Ovary (tissue), 9 donors: ENCODE data around the gene IRF6. TPM values are rescaled to one million over a fixed set of nuclear protein-coding genes. Genes with fewer than 3 reads are reported as not detected.

ENCODE experiments used
- DNase-seq, 5 donors: peaks; one replicate each; pipeline ENCODE4 v3.0.0-alpha.2; 2019 to 2020
- H3K27ac ChIP-seq, 2 donors: fragments of 200-600 bp; one replicate each; pipeline versions ENCODE4 v1.5.1 to v1.8.0; 2019 to 2022
- H3K27me3 ChIP-seq: fragments of 200-600 bp; one replicate; pipeline ENCODE4 v1.8.0; 2022
- H3K36me3 ChIP-seq: fragments of 200-600 bp; sonication (generic); one replicate; pipeline ENCODE4 v1.5.1; 2019
- H3K4me1 ChIP-seq: one replicate; pipeline ENCODE4 v1.8.1; 2013; ENCODE audit warnings: mild to moderate bottlenecking, moderate library complexity; ENCODE audit not compliant: insufficient read depth
- H3K4me3 ChIP-seq: fragments of 200-600 bp; sonication (generic); one replicate; pipeline ENCODE4 v1.5.1; 2017
- H3K9me3 ChIP-seq, 2 donors: fragments of 200-600 bp in 1 of 2; sonication (generic) in 1 of 2; one replicate each; pipeline versions ENCODE4 v1.5.1 to v1.8.1; 2013 to 2019; ENCODE audit warnings: mild to moderate bottlenecking in 1 of 2, moderate library complexity in 1 of 2
- CTCF ChIP-seq, 3 donors: fragments of 450-650 bp in 2 of 3; fragments of 200-600 bp in 1 of 3; IDR thresholded peaks; one replicate each; pipeline versions ENCODE4 v1.5.1 to v1.8.0; 2016 to 2022; ENCODE audit warnings: antibody characterized with exemption in 3 of 3, mild to moderate bottlenecking in 1 of 3
- EP300 ChIP-seq: sonication (generic); formaldehyde crosslinking; IDR thresholded peaks from one replicate; pipeline ENCODE4 v1.6.1; 2017; ENCODE audit warnings: antibody characterized with exemption
- POLR2A ChIP-seq: fragments of 450-650 bp; IDR thresholded peaks from one replicate; pipeline ENCODE4 v1.6.1; 2017; ENCODE audit warnings: antibody characterized with exemption, mild to moderate bottlenecking, moderate library complexity
- WGBS, 3 donors: extraction: QIAGEN DNeasy Blood & Tissue Kit in 1 of 3; methylation state at CpG; one replicate each; pipeline versions ENCODE4 v1.1.5 to v1.1.7; 2013 to 2017; 5-methylcytosine and 5-hydroxymethylcytosine counted together
- intact Hi-C, 4 donors: fragments of 100-400 bp; cut with DNase I; formaldehyde crosslinking; loops; one replicate each; pipeline versions ENCODE4 v1.11.0 to v1.15.1; 2022 to 2023
- polyA plus RNA-seq, 2 donors: library from polyadenylated mRNA; stranded (reverse); fragments of 200-250 nt in 1 of 2; fragments of 350-450 nt in 1 of 2; fragmentation: Illumina TruSeq in 1 of 2; extraction: RNeasy Lipid Tissue Mini Kit (QIAGEN cat#74804) in 1 of 2; gene quantifications; one replicate each; pipeline ENCODE4 v1.2.3, GENCODE V29; 2013 to 2014
- total RNA-seq, 7 donors: library from RNA; depleted of rRNA in 2 of 7; stranded (reverse); fragments of >200 nt in 2 of 7; fragmentation: NEBNext Ultra II Directional in 3 of 7; extraction: Animal tissue kit (Norgen Biotek cat#: 25700) in 3 of 7; gene quantifications; one replicate each; pipeline versions ENCODE4 v1.1.0 to v1.2.4, GENCODE V29; 2016 to 2023
- donor health status: DM: no; HTN: no; CAD: no; lungs with moderate emphysema.
- donor health status: DM: no; HTN: no; CAD: no.
- donor health status: Bipolar disorder and iron deficiency.
- donor health status: DM: yes; HTN: yes; CAD: no.
- donor health status: DM: no; HTN: no; CAD: no.
- donor health status: DM: yes; HTN: yes; CAD: no.

IRF6 gene
- total and polyA plus RNA-seq, 9 donors, result 0.80 to 24.2 (median 5.0) TPM

- no peaks in the 10 kb centered on the region for H3K36me3 ChIP-seq
- H3K9me3 ChIP-seq, result no peaks in the 10 kb centered on the region
- TF ChIP-seq EP300, result no peak
- TF ChIP-seq POLR2A, result no peak
- no peak for TF ChIP-seq CTCF (IDR thresholded peaks at IDR 0.05)
- DNase-seq, result no peak
- H3K27me3 ChIP-seq, result no peaks in the 10 kb centered on the region
- no peak overlapping the region for H3K27ac ChIP-seq
- 0 to 80% (median 42%) methylated on average over 1 of the region's 1 CpG for WGBS, 3 donors
- no peak overlapping the region for H3K4me3 ChIP-seq
- intact Hi-C loops, result no loop called here
- no peaks in the 10 kb centered on the region for H3K4me1 ChIP-seq
These were observed 14.0 kb downstream of the IRF6 start for GRCh38 chr1:209791920-209792319.

- TF ChIP-seq EP300 (no peak), POLR2A (no peak), CTCF (IDR thresholded peaks at IDR 0.05) (no peak)
- Histone ChIP-seq H3K36me3 (no peaks in the 10 kb centered on the region), H3K9me3 (no peaks in the 10 kb centered on the region), H3K4me1 (no peaks in the 10 kb centered on the region), H3K27ac (no peak overlapping the region), H3K27me3 (no peaks in the 10 kb centered on the region), H3K4me3 (no peak overlapping the region)
- 83 to 89% (median 84%) methylated on average over 10 of the region's 10 CpGs for WGBS, 3 donors
- intact Hi-C loops, result no loop called here
- DNase-seq, result no peak
These were observed 15.4 kb downstream of the IRF6 start for GRCh38 chr1:209790286-209791193.

- H3K27ac ChIP-seq, result no peak overlapping the region
- no peaks in the 10 kb centered on the region for H3K27me3 ChIP-seq
- H3K4me3 ChIP-seq, result no peak overlapping the region
- 75 to 85% (median 83%) methylated on average over 1 of the region's 1 CpG for WGBS, 3 donors
- no peak for TF ChIP-seq EP300
- TF ChIP-seq POLR2A, result no peak
- no peak for TF ChIP-seq CTCF (IDR thresholded peaks at IDR 0.05)
- no peaks in the 10 kb centered on the region for H3K4me1 ChIP-seq
- intact Hi-C loops, result no loop called here
- no peaks in the 10 kb centered on the region for H3K9me3 ChIP-seq
- DNase-seq, result no peak
- no peaks in the 10 kb centered on the region for H3K36me3 ChIP-seq
These were observed 16.7 kb downstream of the IRF6 start for GRCh38 chr1:209789245-209789644.

- Histone ChIP-seq H3K4me3 (no peak overlapping the region), H3K36me3 (no peaks in the 10 kb centered on the region), H3K27ac (peak overlapping the region in 1 of 2 donors; percentile 0), H3K27me3 (no peaks in the 10 kb centered on the region), H3K4me1 (peaks cover 5% of the 10 kb centered on the region), H3K9me3 (no peaks in the 10 kb centered on the region)
- intact Hi-C loops, result loop anchor here in 1 of 4 donors (2.0 kb wide), 1 partner anchor 95 kb away; no protein-coding TSS in a partner anchor
- TF ChIP-seq EP300, result no peak
- no peak for TF ChIP-seq POLR2A
- TF ChIP-seq CTCF (IDR thresholded peaks at IDR 0.05), result no peak
- DNase-seq, result peak in 2 of 5 donors; percentile 34 to 49
- 33 to 45% (median 42%) methylated on average over 2 of the region's 2 CpGs for WGBS, 3 donors
These were observed 18.4 kb downstream of the IRF6 start for GRCh38 chr1:209787551-209787950.
